Hepatocyte (in vitro differentiated cells): ENCODE results near the gene PERCC1. TPM values are rescaled to one million over a fixed set of nuclear protein-coding genes. Genes with fewer than 3 reads are reported as not detected.
"Not testable (repeated sequence)": the region's sequence is repeated elsewhere in the genome, so short reads cannot be mapped to it uniquely, and the experiment has no call there.

Experiments
- DNase-seq: peaks from one replicate; pipeline ENCODE4 v3.0.0-alpha.2; 2016; ENCODE audit warnings: low spot score
- H2AFZ ChIP-seq: fragments of 200-600 bp; sonication (generic); 2 replicates; pipeline ENCODE4 v1.6.0; 2016; ENCODE audit warnings: antibody characterized with exemption, mild to moderate bottlenecking
- H3K27ac ChIP-seq: fragments of 200-600 bp; sonication (generic); 2 replicates; pipeline ENCODE4 v1.5.1; 2016; ENCODE audit warnings: mild to moderate bottlenecking
- H3K27me3 ChIP-seq: fragments of 200-600 bp; sonication (generic); 2 replicates; pipeline ENCODE4 v1.6.1; 2016
- H3K36me3 ChIP-seq: fragments of 200-600 bp; sonication (generic); replicated peaks from 2 replicates; pipeline ENCODE4 v1.5.1; 2016; ENCODE audit warnings: low read depth; ENCODE audit not compliant: insufficient read depth
- H3K4me1 ChIP-seq: fragments of 200-600 bp; sonication (generic); 2 replicates; pipeline ENCODE4 v1.5.1; 2016; ENCODE audit warnings: mild to moderate bottlenecking, moderate library complexity; ENCODE audit not compliant: insufficient read depth
- H3K4me2 ChIP-seq: fragments of 200-600 bp; sonication (generic); 2 replicates; pipeline ENCODE4 v1.6.0; 2016
- H3K4me3 ChIP-seq: fragments of 200-600 bp; sonication (generic); 2 replicates; pipeline ENCODE4 v1.5.1; 2016; ENCODE audit warnings: mild to moderate bottlenecking
- H3K79me2 ChIP-seq: fragments of 200-600 bp; sonication (generic); 2 replicates; pipeline ENCODE4 v1.6.0; 2017; ENCODE audit warnings: mild to moderate bottlenecking
- H3K9me2 ChIP-seq: fragments of 200-600 bp; sonication (generic); replicated peaks from 2 replicates; pipeline ENCODE4 v1.6.0; 2017; ENCODE audit warnings: mild to moderate bottlenecking; ENCODE audit not compliant: insufficient read depth
- H3K9me3 ChIP-seq: fragments of 200-600 bp; sonication (generic); 2 replicates; pipeline ENCODE4 v1.5.1; 2016; ENCODE audit warnings: low read depth, mild to moderate bottlenecking
- H4K20me1 ChIP-seq: fragments of 200-600 bp; sonication (generic); 2 replicates; pipeline ENCODE4 v1.6.0; 2016; ENCODE audit warnings: mild to moderate bottlenecking; ENCODE audit not compliant: insufficient read depth, poor library complexity, severe bottlenecking
- EZH2 ChIP-seq: fragments of 200-600 bp; sonication (generic); IDR thresholded peaks from 2 replicates; pipeline ENCODE4 v1.6.1; 2016; ENCODE audit warnings: antibody characterized with exemption, mild to moderate bottlenecking, borderline replicate concordance
- EZH2phosphoT487 ChIP-seq: fragments of 200-600 bp; sonication (generic); IDR thresholded peaks from one replicate; pipeline ENCODE4 v1.6.1; 2018; ENCODE audit warnings: antibody characterized with exemption, mild to moderate bottlenecking, low read depth, moderate library complexity; ENCODE audit not compliant: unreplicated experiment, severe bottlenecking
- WGBS: methylation state at CpG from one replicate; pipeline ENCODE4 v1.1.6; 2016; ENCODE audit warnings: low lambda C conversion rate; ENCODE audit errors: missing lambda C conversion rate; 5-methylcytosine and 5-hydroxymethylcytosine counted together
- polyA plus RNA-seq: library from polyadenylated mRNA; unstranded; fragments of >200 nt; fragmentation: Nextera tagmentation; extraction: Ambion mirVana; gene quantifications from 2 replicates; pipeline ENCODE4 v1.2.1, GENCODE V29; 2016
- total RNA-seq: library from RNA; depleted of rRNA; stranded (reverse); fragments of >200 nt; gene quantifications from 2 replicates; pipeline ENCODE4 v1.2.3, GENCODE V29; 2014
- TF ChIP-seq, protein P1 (sequence below): fragments of 200-600 bp; sonication (generic); IDR thresholded peaks from 2 replicates; pipeline ENCODE4 v1.5.1; 2016; ENCODE audit warnings: antibody characterized with exemption, mild to moderate bottlenecking; ENCODE audit not compliant: poor library complexity

Gene PERCC1
- total and polyA plus RNA-seq, 2 experiments from 2014 or later = 2.5 TPM; not detected in 1

DNA sequence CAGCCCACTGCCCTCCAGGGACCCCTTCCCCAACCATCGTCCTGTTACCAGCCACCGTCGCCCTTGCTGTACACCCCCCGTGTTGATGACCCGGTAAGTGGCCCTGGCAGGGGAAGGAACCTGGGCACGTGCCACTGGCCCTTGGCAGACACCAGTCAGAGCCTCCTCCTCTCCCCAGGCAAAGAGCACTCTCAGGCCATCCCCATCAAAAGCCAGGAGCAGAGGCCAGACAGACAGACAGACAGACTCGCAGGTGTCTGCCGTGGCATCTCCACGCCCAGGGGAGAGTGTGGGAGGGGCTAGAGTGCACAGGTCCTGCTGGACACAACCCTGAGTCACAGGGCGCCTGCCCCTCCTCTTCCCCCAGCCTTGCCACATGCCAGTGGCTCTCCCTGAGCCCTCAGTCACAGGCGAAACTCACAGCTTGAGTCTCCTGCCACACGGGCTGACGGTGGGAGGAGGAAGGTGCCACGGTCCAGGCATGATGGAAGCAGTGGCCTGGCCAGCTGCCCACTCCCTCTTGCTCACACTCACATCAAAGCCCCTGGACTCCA is 36.2 kb downstream of the PERCC1 start:
- no peak overlapping the region for H3K27ac ChIP-seq
- no peaks in the 10 kb centered on the region for H3K36me3 ChIP-seq
- WGBS = 89% methylated on average over 14 of the region's 14 CpGs
- H3K4me2 ChIP-seq = no peak overlapping the region
- H3K79me2 ChIP-seq = peaks cover 66% of the 10 kb centered on the region
- H3K4me1 ChIP-seq = no peaks in the 10 kb centered on the region
- H3K9me3 ChIP-seq = no peaks in the 10 kb centered on the region
- H3K4me3 ChIP-seq = no peak overlapping the region
- H3K27me3 ChIP-seq = no peaks in the 10 kb centered on the region
- no peaks in the 10 kb centered on the region for H3K9me2 ChIP-seq
- no peak overlapping the region for H2AFZ ChIP-seq
- no peak for DNase-seq
- TF ChIP-seq, protein P1, sequence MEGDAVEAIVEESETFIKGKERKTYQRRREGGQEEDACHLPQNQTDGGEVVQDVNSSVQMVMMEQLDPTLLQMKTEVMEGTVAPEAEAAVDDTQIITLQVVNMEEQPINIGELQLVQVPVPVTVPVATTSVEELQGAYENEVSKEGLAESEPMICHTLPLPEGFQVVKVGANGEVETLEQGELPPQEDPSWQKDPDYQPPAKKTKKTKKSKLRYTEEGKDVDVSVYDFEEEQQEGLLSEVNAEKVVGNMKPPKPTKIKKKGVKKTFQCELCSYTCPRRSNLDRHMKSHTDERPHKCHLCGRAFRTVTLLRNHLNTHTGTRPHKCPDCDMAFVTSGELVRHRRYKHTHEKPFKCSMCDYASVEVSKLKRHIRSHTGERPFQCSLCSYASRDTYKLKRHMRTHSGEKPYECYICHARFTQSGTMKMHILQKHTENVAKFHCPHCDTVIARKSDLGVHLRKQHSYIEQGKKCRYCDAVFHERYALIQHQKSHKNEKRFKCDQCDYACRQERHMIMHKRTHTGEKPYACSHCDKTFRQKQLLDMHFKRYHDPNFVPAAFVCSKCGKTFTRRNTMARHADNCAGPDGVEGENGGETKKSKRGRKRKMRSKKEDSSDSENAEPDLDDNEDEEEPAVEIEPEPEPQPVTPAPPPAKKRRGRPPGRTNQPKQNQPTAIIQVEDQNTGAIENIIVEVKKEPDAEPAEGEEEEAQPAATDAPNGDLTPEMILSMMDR = no peak
- TF ChIP-seq EZH2phosphoT487 = no peak
- TF ChIP-seq EZH2 = no peak
- peaks cover 24% of the 10 kb centered on the region for H4K20me1 ChIP-seq

DNA sequence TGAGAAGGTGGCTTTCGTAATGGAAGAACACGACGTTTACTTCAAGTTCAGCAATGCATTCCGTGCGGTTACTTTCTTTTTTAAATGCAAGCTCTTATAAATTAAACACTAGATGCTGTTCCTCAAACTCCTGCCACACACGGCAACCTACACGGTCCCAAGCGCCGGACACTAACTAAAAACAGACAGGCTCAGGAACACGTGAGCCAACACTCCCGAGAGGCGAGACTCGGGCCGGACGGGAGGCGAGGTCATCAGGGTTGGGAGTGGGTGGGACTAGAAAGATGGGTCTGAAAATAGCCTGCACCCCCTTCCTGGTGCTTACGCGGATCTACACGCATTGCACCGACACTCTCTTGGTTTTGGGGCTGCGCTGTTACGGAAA is 37.5 kb downstream of the PERCC1 start:
- Histone ChIP-seq H3K9me2 (no peaks in the 10 kb centered on the region), H3K36me3 (no peaks in the 10 kb centered on the region), H3K9me3 (no peaks in the 10 kb centered on the region), H4K20me1 (peaks cover 26% of the 10 kb centered on the region), H3K27me3 (no peaks in the 10 kb centered on the region), H3K4me2 (no peak overlapping the region), H3K27ac (no peak overlapping the region), H3K79me2 (peaks cover 74% of the 10 kb centered on the region), H2AFZ (no peak overlapping the region), H3K4me1 (peaks cover under 1% of the 10 kb centered on the region), H3K4me3 (no peak overlapping the region)
- no peak for TF ChIP-seq EZH2
- 94% methylated on average over 22 of the region's 22 CpGs for WGBS
- no peak for DNase-seq

GRCh38 chr16:1469141-1469540 is 38.3 kb downstream of the PERCC1 start:
- H3K27me3 ChIP-seq, H3K4me2 ChIP-seq, H2AFZ ChIP-seq, H3K4me3 ChIP-seq, DNase-seq, H3K9me2 ChIP-seq, H3K27ac ChIP-seq, H3K36me3 ChIP-seq, H3K4me1 ChIP-seq, H3K9me3 ChIP-seq: not testable (repeated sequence)
- Histone ChIP-seq H3K79me2 (peaks cover 79% of the 10 kb centered on the region), H4K20me1 (peaks cover 26% of the 10 kb centered on the region)
- WGBS = 81% methylated on average over 5 of the region's 5 CpGs

- H3K27ac ChIP-seq = no peak overlapping the region
- no peaks in the 10 kb centered on the region for H3K36me3 ChIP-seq
- no peak overlapping the region for H3K4me3 ChIP-seq
- peaks cover 26% of the 10 kb centered on the region for H4K20me1 ChIP-seq
- no peak for TF ChIP-seq EZH2phosphoT487
- H3K4me1 ChIP-seq = peaks cover 9% of the 10 kb centered on the region
- no peak overlapping the region for H2AFZ ChIP-seq
- no peaks in the 10 kb centered on the region for H3K9me2 ChIP-seq
- no peaks in the 10 kb centered on the region for H3K27me3 ChIP-seq
- H3K9me3 ChIP-seq = no peaks in the 10 kb centered on the region
- 88% methylated on average over 20 of the region's 20 CpGs for WGBS
- DNase-seq = no peak
- no peak overlapping the region for H3K4me2 ChIP-seq
- H3K79me2 ChIP-seq = peaks cover 84% of the 10 kb centered on the region
These were observed 38.9 kb downstream of the PERCC1 start for GRCh38 chr16:1469693-1470201.

GRCh38 chr16:1470481-1471251 is 39.8 kb downstream of the PERCC1 start:
- Histone ChIP-seq H3K27me3 (no peaks in the 10 kb centered on the region), H4K20me1 (peaks cover 23% of the 10 kb centered on the region), H3K4me3 (no peak overlapping the region), H3K4me2 (no peak overlapping the region), H3K79me2 (peaks cover 88% of the 10 kb centered on the region), H3K27ac (no peak overlapping the region), H3K9me2 (no peaks in the 10 kb centered on the region), H3K36me3 (no peaks in the 10 kb centered on the region), H3K9me3 (no peaks in the 10 kb centered on the region), H2AFZ (no peak overlapping the region), H3K4me1 (peaks cover 12% of the 10 kb centered on the region)
- TF ChIP-seq EZH2 (no peak), EZH2phosphoT487 (no peak)
- TF ChIP-seq, protein P1 = no peak
- WGBS = 85% methylated on average over 14 of the region's 14 CpGs
- no peak for DNase-seq
